GM23338 (cell line): ENCODE data around the gene EHD1. TPM values are rescaled to one million over a fixed set of nuclear protein-coding genes. Genes with fewer than 3 reads are reported as not detected.

Experiments used
- ATAC-seq: fragments of 200-7000 bp; cut with Tn5 transposase; 3 replicates; pipeline ENCODE4 v1.9.1; 2020
- DNase-seq: peaks from one replicate; pipeline ENCODE4 v3.0.0-alpha.2; 2015; ENCODE audit warnings: low spot score
- H2AFZ ChIP-seq: fragments of 200-600 bp; sonication (generic); 2 replicates; pipeline ENCODE4 v1.8.0; 2016; ENCODE audit warnings: antibody characterized with exemption, mild to moderate bottlenecking, moderate library complexity
- H3F3A ChIP-seq: fragments of 200-600 bp; sonication (generic); replicated peaks from 2 replicates; pipeline ENCODE4 v1.8.0; 2017; ENCODE audit warnings: antibody characterized with exemption, mixed run types, low read depth
- H3K27ac ChIP-seq: fragments of 200-600 bp; sonication (generic); 2 replicates; pipeline ENCODE4 v1.6.1; 2016; ENCODE audit warnings: low read depth
- H3K27me3 ChIP-seq: fragments of 200-600 bp; sonication (generic); 2 replicates; pipeline ENCODE4 v1.8.0; 2016; ENCODE audit warnings: mild to moderate bottlenecking, mixed run types, moderate library complexity; ENCODE audit not compliant: insufficient read depth
- H3K36me3 ChIP-seq: fragments of 200-600 bp; sonication (generic); 2 replicates; pipeline ENCODE4 v1.8.0; 2016; ENCODE audit warnings: mild to moderate bottlenecking; ENCODE audit not compliant: insufficient read depth
- H3K4me1 ChIP-seq: fragments of 200-600 bp; sonication (generic); 2 replicates; pipeline ENCODE4 v1.8.0; 2016; ENCODE audit warnings: mild to moderate bottlenecking, moderate library complexity; ENCODE audit not compliant: insufficient read depth
- H3K4me2 ChIP-seq: fragments of 200-600 bp; sonication (generic); 2 replicates; pipeline ENCODE4 v1.7.1; 2017; ENCODE audit warnings: mixed run types
- H3K4me3 ChIP-seq: fragments of 200-600 bp; sonication (generic); 2 replicates; pipeline ENCODE4 v1.6.1; 2016; ENCODE audit warnings: mixed run types
- H3K79me2 ChIP-seq: fragments of 200-600 bp; sonication (generic); replicated peaks from 2 replicates; pipeline ENCODE4 v1.8.0; 2017; ENCODE audit warnings: mild to moderate bottlenecking; ENCODE audit not compliant: insufficient read depth
- H3K9me2 ChIP-seq: fragments of 200-600 bp; sonication (generic); 2 replicates; pipeline ENCODE4 v1.8.0; 2017; ENCODE audit not compliant: insufficient read depth
- H4K20me1 ChIP-seq: fragments of 200-600 bp; sonication (generic); replicated peaks from 2 replicates; pipeline ENCODE4 v1.8.0; 2017; ENCODE audit warnings: mild to moderate bottlenecking; ENCODE audit not compliant: insufficient read depth
- H3K27ac Mint-ChIP-seq: 2 replicates; pipeline ENCODE4 v1.8.0; 2020; ENCODE audit warnings: inconsistent platforms, mild to moderate bottlenecking, moderate library complexity, mixed read lengths
- H3K27me3 Mint-ChIP-seq: 3 replicates; pipeline ENCODE4 v1.8.0; 2022; ENCODE audit warnings: low read depth, mild to moderate bottlenecking, moderate library complexity, mixed read lengths, inconsistent platforms; ENCODE audit not compliant: insufficient read depth, poor library complexity
- H3K36me3 Mint-ChIP-seq: 3 replicates; pipeline ENCODE4 v1.8.0; 2021; ENCODE audit warnings: low read depth, mild to moderate bottlenecking, inconsistent platforms, moderate library complexity, mixed read lengths
- H3K4me1 Mint-ChIP-seq: 3 replicates; pipeline ENCODE4 v1.8.0; 2020; ENCODE audit warnings: mild to moderate bottlenecking, inconsistent platforms, mixed read lengths
- H3K4me3 Mint-ChIP-seq: 3 replicates; pipeline ENCODE4 v1.8.0; 2021; ENCODE audit warnings: moderate library complexity, mild to moderate bottlenecking, inconsistent platforms, mixed read lengths
- H3K9me3 Mint-ChIP-seq: 3 replicates; pipeline ENCODE4 v1.8.0; 2020; ENCODE audit warnings: moderate library complexity, mild to moderate bottlenecking, inconsistent platforms, mixed read lengths
- CREB1 ChIP-seq: fragments of 250-450 bp; sonication (Bioruptor Pico); IDR thresholded peaks from 2 replicates; pipeline ENCODE4 v1.5.0; 2020; ENCODE audit warnings: low read depth, mild to moderate bottlenecking, moderate library complexity
- CTCF ChIP-seq, 2 experiments: fragments of 200-600 bp in 1 of 2; sonication (generic) in 1 of 2; conservative IDR thresholded peaks; 2 replicates each; pipeline versions ENCODE4 v1.5.1 to v1.6.1; 2016 to 2017; ENCODE audit warnings: antibody characterized with exemption in 2 of 2, low read depth in 2 of 2, mild to moderate bottlenecking in 2 of 2, moderate library complexity in 1 of 2
- EZH2 ChIP-seq: fragments of 200-600 bp; sonication (generic); IDR thresholded peaks from one replicate; pipeline ENCODE4 v1.8.0; 2017; ENCODE audit warnings: antibody characterized with exemption, mild to moderate bottlenecking, low read depth; ENCODE audit not compliant: unreplicated experiment
- JUNB ChIP-seq: IDR thresholded peaks from one replicate; pipeline ENCODE4 v1.6.1; 2016; ENCODE audit warnings: antibody characterized with exemption; ENCODE audit not compliant: unreplicated experiment
- POLR2AphosphoS5 ChIP-seq: IDR thresholded peaks from 2 replicates; pipeline ENCODE4 v1.6.1; 2016; ENCODE audit warnings: antibody characterized with exemption, low read depth
- REST ChIP-seq: IDR thresholded peaks from one replicate; pipeline ENCODE4 v1.6.1; 2018; ENCODE audit warnings: antibody characterized with exemption; ENCODE audit not compliant: unreplicated experiment
- STAT1 ChIP-seq: IDR thresholded peaks from one replicate; pipeline ENCODE4 v1.6.1; 2016; ENCODE audit warnings: antibody characterized with exemption; ENCODE audit not compliant: unreplicated experiment
- ZNF331 ChIP-seq: fragments of 250-450 bp; sonication (Bioruptor Pico); IDR thresholded peaks from 2 replicates; pipeline ENCODE4 v1.5.0; 2020; ENCODE audit warnings: low read depth, mild to moderate bottlenecking, moderate library complexity
- polyA plus RNA-seq: library from polyadenylated mRNA; unstranded; fragments of >200 nt; fragmentation: Nextera tagmentation; extraction: Ambion mirVana; gene quantifications from 2 replicates; pipeline ENCODE4 v1.2.1, GENCODE V29; 2016
- total RNA-seq: library from RNA; depleted of rRNA; stranded (reverse); fragments of >200 nt; shearing (Covaris generic); gene quantifications from 2 replicates; pipeline ENCODE4 v1.2.3, GENCODE V29; 2014
- TF ChIP-seq, protein P1 (sequence below): IDR thresholded peaks from 2 replicates; pipeline ENCODE4 v1.6.1; 2016; ENCODE audit warnings: antibody characterized with exemption
- TF ChIP-seq, protein P2 (sequence below): fragments of 250-450 bp; sonication (Bioruptor Pico); IDR thresholded peaks from 2 replicates; pipeline ENCODE4 v1.5.0; 2020; ENCODE audit warnings: mild to moderate bottlenecking, moderate library complexity

Gene EHD1
- total and polyA plus RNA-seq, 2 experiments from 2014 or later, result 16.7 to 69.7 TPM

GRCh38 chr11:64826062-64826461 lies 52.4 kb downstream of the EHD1 start:
- H3F3A ChIP-seq, result no peaks in the 10 kb centered on the region

More at GRCh38 chr11:64826062-64826461, 52.4 kb downstream of the EHD1 start:
- Mint-ChIP-seq H3K4me3 (no peak overlapping the region), H3K27me3 (peaks cover 8% of the 10 kb centered on the region), H3K4me1 (no peaks in the 10 kb centered on the region), H3K36me3 (peaks cover 7% of the 10 kb centered on the region; the same call in 1 of the 3 replicates), H3K9me3 (no peaks in the 10 kb centered on the region), H3K27ac (no peak overlapping the region)
- H2AFZ ChIP-seq, result no peak overlapping the region
- H3K4me2 ChIP-seq, result no peak overlapping the region
- TF ChIP-seq EZH2 (no peak), ZNF331 (no peak), JUNB (no peak), REST (no peak), POLR2AphosphoS5 (no peak), CREB1 (CRISPR knock-in tag) (no peak), CTCF (conservative IDR thresholded peaks at IDR 0.05; ENCODE audit: low read depth in 2 of 2) (no peak), STAT1 (no peak)
- TF ChIP-seq, protein P1, sequence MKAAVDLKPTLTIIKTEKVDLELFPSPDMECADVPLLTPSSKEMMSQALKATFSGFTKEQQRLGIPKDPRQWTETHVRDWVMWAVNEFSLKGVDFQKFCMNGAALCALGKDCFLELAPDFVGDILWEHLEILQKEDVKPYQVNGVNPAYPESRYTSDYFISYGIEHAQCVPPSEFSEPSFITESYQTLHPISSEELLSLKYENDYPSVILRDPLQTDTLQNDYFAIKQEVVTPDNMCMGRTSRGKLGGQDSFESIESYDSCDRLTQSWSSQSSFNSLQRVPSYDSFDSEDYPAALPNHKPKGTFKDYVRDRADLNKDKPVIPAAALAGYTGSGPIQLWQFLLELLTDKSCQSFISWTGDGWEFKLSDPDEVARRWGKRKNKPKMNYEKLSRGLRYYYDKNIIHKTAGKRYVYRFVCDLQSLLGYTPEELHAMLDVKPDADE, result no peak
- TF ChIP-seq, protein P2, sequence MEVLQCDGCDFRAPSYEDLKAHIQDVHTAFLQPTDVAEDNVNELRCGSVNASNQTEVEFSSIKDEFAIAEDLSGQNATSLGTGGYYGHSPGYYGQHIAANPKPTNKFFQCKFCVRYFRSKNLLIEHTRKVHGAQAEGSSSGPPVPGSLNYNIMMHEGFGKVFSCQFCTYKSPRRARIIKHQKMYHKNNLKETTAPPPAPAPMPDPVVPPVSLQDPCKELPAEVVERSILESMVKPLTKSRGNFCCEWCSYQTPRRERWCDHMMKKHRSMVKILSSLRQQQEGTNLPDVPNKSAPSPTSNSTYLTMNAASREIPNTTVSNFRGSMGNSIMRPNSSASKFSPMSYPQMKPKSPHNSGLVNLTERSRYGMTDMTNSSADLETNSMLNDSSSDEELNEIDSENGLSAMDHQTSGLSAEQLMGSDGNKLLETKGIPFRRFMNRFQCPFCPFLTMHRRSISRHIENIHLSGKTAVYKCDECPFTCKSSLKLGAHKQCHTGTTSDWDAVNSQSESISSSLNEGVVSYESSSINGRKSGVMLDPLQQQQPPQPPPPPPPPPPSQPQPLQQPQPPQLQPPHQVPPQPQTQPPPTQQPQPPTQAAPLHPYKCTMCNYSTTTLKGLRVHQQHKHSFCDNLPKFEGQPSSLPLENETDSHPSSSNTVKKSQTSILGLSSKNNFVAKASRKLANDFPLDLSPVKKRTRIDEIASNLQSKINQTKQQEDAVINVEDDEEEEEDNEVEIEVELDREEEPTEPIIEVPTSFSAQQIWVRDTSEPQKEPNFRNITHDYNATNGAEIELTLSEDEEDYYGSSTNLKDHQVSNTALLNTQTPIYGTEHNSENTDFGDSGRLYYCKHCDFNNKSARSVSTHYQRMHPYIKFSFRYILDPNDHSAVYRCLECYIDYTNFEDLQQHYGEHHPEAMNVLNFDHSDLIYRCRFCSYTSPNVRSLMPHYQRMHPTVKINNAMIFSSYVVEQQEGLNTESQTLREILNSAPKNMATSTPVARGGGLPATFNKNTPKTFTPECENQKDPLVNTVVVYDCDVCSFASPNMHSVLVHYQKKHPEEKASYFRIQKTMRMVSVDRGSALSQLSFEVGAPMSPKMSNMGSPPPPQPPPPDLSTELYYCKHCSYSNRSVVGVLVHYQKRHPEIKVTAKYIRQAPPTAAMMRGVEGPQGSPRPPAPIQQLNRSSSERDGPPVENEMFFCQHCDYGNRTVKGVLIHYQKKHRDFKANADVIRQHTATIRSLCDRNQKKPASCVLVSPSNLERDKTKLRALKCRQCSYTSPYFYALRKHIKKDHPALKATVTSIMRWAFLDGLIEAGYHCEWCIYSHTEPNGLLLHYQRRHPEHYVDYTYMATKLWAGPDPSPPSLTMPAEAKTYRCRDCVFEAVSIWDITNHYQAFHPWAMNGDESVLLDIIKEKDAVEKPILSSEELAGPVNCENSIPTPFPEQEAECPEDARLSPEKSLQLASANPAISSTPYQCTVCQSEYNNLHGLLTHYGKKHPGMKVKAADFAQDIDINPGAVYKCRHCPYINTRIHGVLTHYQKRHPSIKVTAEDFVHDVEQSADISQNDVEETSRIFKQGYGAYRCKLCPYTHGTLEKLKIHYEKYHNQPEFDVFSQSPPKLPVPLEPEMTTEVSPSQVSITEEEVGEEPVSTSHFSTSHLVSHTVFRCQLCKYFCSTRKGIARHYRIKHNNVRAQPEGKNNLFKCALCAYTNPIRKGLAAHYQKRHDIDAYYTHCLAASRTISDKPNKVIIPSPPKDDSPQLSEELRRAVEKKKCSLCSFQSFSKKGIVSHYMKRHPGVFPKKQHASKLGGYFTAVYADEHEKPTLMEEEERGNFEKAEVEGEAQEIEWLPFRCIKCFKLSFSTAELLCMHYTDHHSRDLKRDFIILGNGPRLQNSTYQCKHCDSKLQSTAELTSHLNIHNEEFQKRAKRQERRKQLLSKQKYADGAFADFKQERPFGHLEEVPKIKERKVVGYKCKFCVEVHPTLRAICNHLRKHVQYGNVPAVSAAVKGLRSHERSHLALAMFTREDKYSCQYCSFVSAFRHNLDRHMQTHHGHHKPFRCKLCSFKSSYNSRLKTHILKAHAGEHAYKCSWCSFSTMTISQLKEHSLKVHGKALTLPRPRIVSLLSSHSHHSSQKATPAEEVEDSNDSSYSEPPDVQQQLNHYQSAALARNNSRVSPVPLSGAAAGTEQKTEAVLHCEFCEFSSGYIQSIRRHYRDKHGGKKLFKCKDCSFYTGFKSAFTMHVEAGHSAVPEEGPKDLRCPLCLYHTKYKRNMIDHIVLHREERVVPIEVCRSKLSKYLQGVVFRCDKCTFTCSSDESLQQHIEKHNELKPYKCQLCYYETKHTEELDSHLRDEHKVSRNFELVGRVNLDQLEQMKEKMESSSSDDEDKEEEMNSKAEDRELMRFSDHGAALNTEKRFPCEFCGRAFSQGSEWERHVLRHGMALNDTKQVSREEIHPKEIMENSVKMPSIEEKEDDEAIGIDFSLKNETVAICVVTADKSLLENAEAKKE (CRISPR knock-in tag), result no peak
- H3K79me2 ChIP-seq, result no peaks in the 10 kb centered on the region
- no peaks in the 10 kb centered on the region for H3K4me1 ChIP-seq
- no peak overlapping the region for H3K27ac ChIP-seq
- H3K36me3 ChIP-seq, result no peaks in the 10 kb centered on the region
- DNase-seq, result no peak
- no peaks in the 10 kb centered on the region for H4K20me1 ChIP-seq
- no peak for ATAC-seq
- H3K4me3 ChIP-seq, result no peak overlapping the region
- H3K27me3 ChIP-seq, result no peaks in the 10 kb centered on the region
- H3K9me2 ChIP-seq, result no peaks in the 10 kb centered on the region
